NK-92 (cell line): ENCODE data around the gene MYRIP.
"Not testable (repeated sequence)": the region's sequence is repeated elsewhere in the genome, so short reads cannot be mapped to it uniquely, and the experiment has no call there.

Experiments
- DNase-seq: peaks from one replicate; lab custom pipeline; 2025; ENCODE audit not compliant: unreplicated experiment; lab: John Stamatoyannopoulos, UW

Gene MYRIP

GRCh38 chr3:39806820-39807219, 2.6 kb upstream of the MYRIP start:
- DNase-seq = no peak

GRCh38 chr3:39808467-39809180, 785 bp upstream of the MYRIP start:
- no peak for DNase-seq

GRCh38 chr3:39809995-39810595, 686 bp downstream of the MYRIP start:
- no peak for DNase-seq

DNA sequence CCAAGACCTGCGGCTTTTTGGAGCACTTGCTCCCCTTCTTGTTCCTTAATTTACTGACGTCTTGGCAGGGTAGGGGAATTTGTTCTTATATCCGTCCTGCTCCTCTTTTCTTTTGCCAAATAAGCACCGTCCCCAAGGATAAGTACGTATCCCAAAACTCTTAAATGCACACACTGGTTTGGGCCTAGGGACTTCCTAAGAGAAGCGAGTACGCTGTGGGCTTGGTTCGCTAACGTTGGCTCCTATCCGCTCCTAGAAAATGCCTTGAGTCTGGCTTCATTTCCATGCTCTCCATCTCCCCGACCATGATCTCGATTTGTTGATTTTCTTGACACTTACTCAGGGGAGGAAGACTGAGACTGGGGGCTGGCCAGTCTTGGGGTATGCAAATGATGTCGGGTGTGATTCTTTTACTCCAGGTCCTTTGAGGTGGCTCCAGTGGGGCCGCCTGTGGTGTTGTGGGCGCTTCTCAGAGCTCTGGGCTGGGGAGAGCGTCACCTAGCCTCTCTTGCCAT, 1.3 kb downstream of the MYRIP start:
- no peak for DNase-seq

DNA sequence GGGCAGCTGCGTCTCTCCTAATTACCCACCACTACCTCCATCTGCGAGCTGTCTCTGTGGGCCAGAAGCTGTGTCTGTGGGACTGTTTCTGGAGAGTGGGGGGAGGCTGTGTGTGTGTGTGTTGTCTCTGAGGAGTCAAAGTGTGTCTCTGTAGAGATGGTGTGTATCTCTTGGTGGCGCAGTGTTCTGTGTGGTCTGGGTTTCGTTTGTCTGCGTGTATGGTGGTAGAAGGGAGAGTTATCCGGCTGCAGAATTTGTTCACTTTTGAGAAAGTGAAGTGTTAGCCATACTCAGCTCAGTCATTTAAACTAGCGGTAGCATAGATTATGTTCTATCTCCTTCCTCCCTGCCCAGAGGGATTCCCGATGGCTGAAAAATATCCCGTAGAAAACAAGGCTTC, 2.2 kb downstream of the MYRIP start:
- no peak for DNase-seq

GRCh38 chr3:39812537-39812936, 3.1 kb downstream of the MYRIP start:
- no peak for DNase-seq

DNA sequence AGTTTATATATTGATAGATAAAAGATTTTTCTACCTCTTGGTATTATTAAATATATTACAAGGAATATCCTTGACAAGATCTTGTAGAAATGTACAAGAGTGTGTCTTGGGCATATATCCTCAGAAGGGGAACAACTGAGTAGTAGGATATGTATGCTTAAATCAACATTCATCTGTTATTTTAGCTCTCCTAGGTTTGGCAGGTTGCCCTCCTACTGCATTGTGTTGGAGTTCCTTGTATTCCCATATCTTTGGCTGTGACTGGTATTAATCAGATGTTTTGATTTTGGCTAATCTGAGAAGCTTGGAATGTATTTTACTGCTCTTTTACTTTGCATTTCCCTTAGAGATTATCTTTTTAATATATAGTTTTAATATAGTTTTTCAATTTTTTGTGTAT, 4.6 kb downstream of the MYRIP start:
- no peak for DNase-seq

GRCh38 chr3:39819899-39820298, 10.5 kb downstream of the MYRIP start:
- DNase-seq = no peak

GRCh38 chr3:39833764-39834163, 24.4 kb downstream of the MYRIP start:
- not testable (repeated sequence) for DNase-seq

DNA sequence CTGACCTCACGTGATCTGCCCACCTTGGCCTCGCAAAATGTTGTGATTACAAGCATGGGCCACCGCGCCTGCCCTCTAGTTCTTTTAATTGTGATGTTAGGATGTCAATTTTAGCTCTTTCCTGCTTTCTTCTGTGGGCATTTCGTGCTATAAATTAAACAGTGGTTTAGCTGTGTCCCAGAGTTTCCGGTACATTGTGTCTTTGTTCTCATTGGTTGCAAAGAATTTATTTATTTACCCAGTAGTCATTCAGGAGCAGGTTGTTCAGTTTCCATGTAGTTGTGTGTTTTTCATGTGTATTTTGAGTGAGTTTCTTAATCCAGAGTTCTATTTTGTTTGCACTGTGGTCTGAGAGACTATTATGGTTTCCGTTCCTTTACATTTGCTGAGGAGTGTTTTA, 30.1 kb downstream of the MYRIP start:
- no peak for DNase-seq

- DNase-seq = no peak
Observed at GRCh38 chr3:39843440-39843839, 34.0 kb downstream of the MYRIP start.

- no peak for DNase-seq
Observed at GRCh38 chr3:39848365-39848764, 39.0 kb downstream of the MYRIP start.

GRCh38 chr3:39849992-39850715, 40.7 kb downstream of the MYRIP start:
- DNase-seq = no peak

DNA sequence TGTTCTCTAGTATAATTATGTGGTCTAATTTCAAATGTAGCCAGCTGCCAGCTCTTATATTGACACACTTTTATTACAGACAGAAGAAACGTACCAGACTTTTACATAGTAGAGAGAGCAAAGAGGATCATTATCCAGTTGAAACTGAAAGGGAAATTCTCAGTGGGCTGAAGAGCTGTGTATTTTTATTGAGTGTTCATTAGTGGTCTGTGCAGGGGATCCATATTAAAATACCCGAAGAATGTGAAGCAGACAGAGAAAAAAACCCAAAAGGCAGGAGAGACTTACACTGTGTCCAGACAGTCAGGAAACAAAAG, 41.3 kb downstream of the MYRIP start:
- DNase-seq = no peak

GRCh38 chr3:39855517-39855916, 46.1 kb downstream of the MYRIP start:
- no peak for DNase-seq

- DNase-seq = no peak
Observed at GRCh38 chr3:39869890-39870289, 60.5 kb downstream of the MYRIP start.

DNA sequence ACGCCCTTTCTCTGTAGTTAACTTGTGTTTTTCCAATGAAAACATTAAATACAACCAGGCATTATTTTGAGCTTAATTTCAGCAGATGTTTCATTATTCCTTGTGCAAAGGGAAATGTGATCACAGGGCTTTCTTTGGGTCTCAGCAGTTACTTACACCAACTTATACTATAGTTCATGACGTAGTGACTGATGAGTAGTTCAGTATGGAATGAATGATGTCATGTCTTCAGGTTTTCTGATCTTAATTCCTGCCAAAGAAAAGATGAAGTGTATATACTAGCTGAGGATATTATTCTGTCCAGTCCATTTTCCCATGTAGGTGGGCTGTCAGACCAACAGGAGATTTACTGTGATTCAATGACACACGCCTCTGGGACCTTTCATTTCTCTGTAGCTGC, 61.3 kb downstream of the MYRIP start:
- no peak for DNase-seq

DNA sequence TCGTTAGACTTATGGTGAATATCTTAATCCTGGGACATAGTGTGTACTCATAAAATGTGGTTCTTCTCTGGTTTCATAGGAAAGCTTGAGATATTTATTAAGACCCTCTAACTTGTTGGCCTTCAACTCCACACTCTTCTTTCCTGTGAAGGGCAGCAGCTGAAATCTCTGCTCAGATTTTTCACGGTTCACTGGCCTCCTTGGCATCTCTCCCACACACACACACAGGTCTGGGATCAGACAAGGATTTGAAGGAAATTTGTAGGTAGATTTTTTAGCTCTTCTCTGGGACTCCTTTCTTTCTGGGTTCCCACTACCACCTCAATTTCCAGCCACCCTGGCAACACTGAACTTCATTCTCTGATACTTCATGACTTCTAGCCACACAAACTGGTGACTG, 70.2 kb downstream of the MYRIP start:
- no peak for DNase-seq

DNA sequence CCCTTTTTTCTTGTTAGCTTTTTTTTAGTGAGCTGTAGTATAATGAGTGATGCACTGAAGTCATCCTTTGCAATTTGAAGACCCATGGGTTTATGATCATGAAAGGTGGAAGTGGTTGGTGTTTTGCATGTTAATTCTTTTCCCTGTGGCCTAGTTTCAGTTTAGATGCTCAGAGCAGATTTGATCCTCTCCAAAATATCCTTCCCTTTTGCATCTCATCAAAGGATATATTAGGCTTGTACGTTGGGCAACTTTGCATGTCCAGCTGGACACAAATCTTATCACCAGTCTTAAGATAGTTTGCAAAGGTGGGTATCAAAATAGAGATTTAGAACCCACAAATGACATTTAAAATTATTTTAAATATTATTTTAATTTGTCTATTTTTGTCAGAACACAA, 72.7 kb downstream of the MYRIP start:
- no peak for DNase-seq

GRCh38 chr3:39892068-39892467, 82.7 kb downstream of the MYRIP start:
- no peak for DNase-seq

DNA sequence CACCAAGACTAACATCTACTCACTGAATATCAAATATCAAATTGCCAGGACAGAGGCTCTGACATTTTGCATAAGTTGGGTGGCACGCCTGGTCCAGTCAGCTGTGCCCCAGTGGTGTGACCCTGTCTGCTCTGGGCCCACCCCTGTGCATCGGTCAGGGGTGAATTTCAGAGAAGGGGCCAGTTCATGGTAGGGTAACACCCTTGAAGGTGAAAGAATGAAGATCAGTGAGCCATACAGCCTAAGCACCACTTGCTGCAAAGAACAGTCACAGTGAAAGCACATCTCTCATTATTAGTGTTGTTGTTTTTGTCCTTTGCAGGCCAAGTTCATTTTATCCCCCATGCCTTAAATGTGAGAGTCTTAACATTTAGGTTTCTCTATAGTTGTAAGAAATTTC, 86.8 kb downstream of the MYRIP start:
- no peak for DNase-seq

GRCh38 chr3:39900462-39901002, 91.1 kb downstream of the MYRIP start:
- no peak for DNase-seq
